WTC11 (cell line): ENCODE results near the gene TRAIP. TPM values are rescaled to one million over a fixed set of nuclear protein-coding genes. Genes with fewer than 3 reads are reported as not detected.

Experiments used
- ATAC-seq: fragments of 200-7000 bp; cut with Tn5 transposase; 2 replicates; pipeline ENCODE4 v1.10.0; 2021; ENCODE audit warnings: mild to moderate bottlenecking, moderate library complexity
- CTCF ChIA-PET: fragments of 300-600 bp; sonication (Branson Sonifier 250); formaldehyde crosslinking; loops from one replicate; lab custom pipeline; 2021; ENCODE audit warnings: antibody characterized with exemption; lab: Charles Lee
- POLR2A ChIA-PET: fragments of 350-600 bp; sonication (Branson Sonifier 250); formaldehyde crosslinking; loops from one replicate; lab custom pipeline; 2021; ENCODE audit warnings: antibody characterized with exemption; lab: Charles Lee
- DNase-seq: peaks from one replicate; pipeline ENCODE4 v3.0.0; 2021; ENCODE audit warnings: low spot score
- H3K27ac Mint-ChIP-seq: 2 replicates; pipeline ENCODE4 v1.8.0; 2021; ENCODE audit warnings: mixed read lengths
- H3K27me3 Mint-ChIP-seq: 2 replicates; pipeline ENCODE4 v1.8.0; 2021; ENCODE audit warnings: low read depth, mild to moderate bottlenecking, moderate library complexity, mixed read lengths
- H3K36me3 Mint-ChIP-seq: 2 replicates; pipeline ENCODE4 v1.8.0; 2021; ENCODE audit warnings: mixed read lengths
- H3K4me1 Mint-ChIP-seq: 2 replicates; pipeline ENCODE4 v1.8.0; 2022; ENCODE audit warnings: mixed read lengths
- H3K4me3 Mint-ChIP-seq: 2 replicates; pipeline ENCODE4 v1.8.0; 2021; ENCODE audit warnings: mild to moderate bottlenecking, moderate library complexity, mixed read lengths
- H3K9me3 Mint-ChIP-seq: 2 replicates; pipeline ENCODE4 v1.8.0; 2021; ENCODE audit warnings: mixed read lengths
- CTCF ChIP-seq: fragments of 200-600 bp; IDR thresholded peaks from 2 replicates; pipeline ENCODE4 v1.8.0; 2022; ENCODE audit warnings: antibody characterized with exemption
- E2F4 ChIP-seq: sonication (generic); formaldehyde crosslinking; IDR thresholded peaks from 2 replicates; pipeline ENCODE4 v1.8.1; 2022; ENCODE audit warnings: low read depth, mild to moderate bottlenecking, moderate library complexity, missing genetic modification reagents, borderline replicate concordance
- E2F5 ChIP-seq: sonication (generic); formaldehyde crosslinking; IDR thresholded peaks from 2 replicates; pipeline ENCODE4 v1.8.1; 2022; ENCODE audit warnings: mild to moderate bottlenecking, moderate library complexity, missing genetic modification reagents
- GABPB1 ChIP-seq: sonication (generic); formaldehyde crosslinking; IDR thresholded peaks from 2 replicates; pipeline ENCODE4 v1.8.1; 2023; ENCODE audit warnings: mild to moderate bottlenecking, missing genetic modification reagents
- GRHL2 ChIP-seq: fragments of 250-450 bp; sonication (Bioruptor Pico); IDR thresholded peaks from 2 replicates; pipeline ENCODE4 v1.8.0; 2022; ENCODE audit warnings: mild to moderate bottlenecking, moderate library complexity; ENCODE audit not compliant: insufficient replicate concordance, severe bottlenecking
- NR2C2 ChIP-seq: sonication (generic); formaldehyde crosslinking; IDR thresholded peaks from 2 replicates; pipeline ENCODE4 v1.8.0; 2022; ENCODE audit warnings: mild to moderate bottlenecking, missing genetic modification reagents
- SMAD4 ChIP-seq: sonication (generic); formaldehyde crosslinking; IDR thresholded peaks from 2 replicates; pipeline ENCODE4 v1.8.0; 2022; ENCODE audit warnings: mild to moderate bottlenecking, missing genetic modification reagents
- SOX15 ChIP-seq: fragments of 250-450 bp; sonication (Bioruptor Pico); IDR thresholded peaks from 2 replicates; pipeline ENCODE4 v1.9.0; 2021; ENCODE audit warnings: mild to moderate bottlenecking
- SP1 ChIP-seq: sonication (generic); formaldehyde crosslinking; conservative IDR thresholded peaks from 2 replicates; pipeline ENCODE4 v1.8.1; 2022; ENCODE audit warnings: missing genetic modification reagents
- ZNF121 ChIP-seq: sonication (generic); formaldehyde crosslinking; IDR thresholded peaks from 2 replicates; pipeline ENCODE4 v1.8.0; 2023; ENCODE audit warnings: missing genetic modification reagents
- ZNF138 ChIP-seq: sonication (generic); formaldehyde crosslinking; conservative IDR thresholded peaks from 2 replicates; pipeline ENCODE4 v1.8.1; 2022; ENCODE audit warnings: mild to moderate bottlenecking, moderate library complexity, missing genetic modification reagents
- ZNF671 ChIP-seq: fragments of 250-450 bp; sonication (Bioruptor Pico); IDR thresholded peaks from 2 replicates; pipeline ENCODE4 v1.8.0; 2021; ENCODE audit warnings: mild to moderate bottlenecking
- total RNA-seq: library from RNA; stranded (reverse); gene quantifications from 3 replicates; pipeline ENCODE4 v1.2.3, GENCODE V29; 2021
- TF ChIP-seq, protein P1 (sequence below): sonication (generic); formaldehyde crosslinking; IDR thresholded peaks from 2 replicates; pipeline ENCODE4 v1.8.0; 2022; ENCODE audit warnings: mild to moderate bottlenecking, missing genetic modification reagents
- TF ChIP-seq, protein P2 (sequence below): sonication (generic); formaldehyde crosslinking; IDR thresholded peaks from 2 replicates; pipeline ENCODE4 v1.8.1; 2023; ENCODE audit warnings: mild to moderate bottlenecking, missing genetic modification reagents, moderate library complexity
- TF ChIP-seq, protein P3 (sequence below): sonication (generic); formaldehyde crosslinking; conservative IDR thresholded peaks from 2 replicates; pipeline ENCODE4 v1.8.1; 2023; ENCODE audit warnings: mild to moderate bottlenecking, low read depth, missing genetic modification reagents, moderate library complexity
- TF ChIP-seq, protein P4 (sequence below): sonication (generic); formaldehyde crosslinking; IDR thresholded peaks from 2 replicates; pipeline ENCODE4 v1.8.1; 2023; ENCODE audit warnings: mild to moderate bottlenecking, missing genetic modification reagents, borderline replicate concordance
- TF ChIP-seq, protein P5 (sequence below): sonication (generic); formaldehyde crosslinking; IDR thresholded peaks from 2 replicates; pipeline ENCODE4 v1.8.0; 2022; ENCODE audit warnings: mild to moderate bottlenecking, missing genetic modification reagents

TRAIP gene
- total RNA-seq, 1 experiment from 2014 or later = 25.9 TPM

DNA sequence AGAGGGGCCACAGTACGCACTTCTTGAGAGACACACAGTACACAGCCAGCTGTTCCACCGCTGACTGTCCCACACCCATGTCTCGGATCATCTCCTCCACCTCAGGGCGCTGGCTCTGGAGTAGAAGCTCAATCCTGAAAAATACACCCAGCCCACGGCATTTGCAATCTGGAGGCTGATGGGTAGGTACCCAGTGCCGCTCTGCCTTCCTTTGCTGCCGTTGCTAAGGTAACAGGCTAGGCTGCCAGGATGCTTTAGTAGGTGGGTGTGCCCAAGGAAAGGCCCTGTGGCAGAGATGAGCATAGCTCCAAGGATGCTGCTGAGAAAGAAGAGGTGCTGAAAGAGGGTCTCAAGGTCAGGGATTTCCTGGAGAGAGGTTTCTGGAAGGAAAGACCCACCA lies 14.6 kb downstream of the TRAIP start:
- POLR2A ChIA-PET = no interaction called here
- CTCF ChIA-PET = interaction anchor here (0.6 to 7.3 kb wide), 24 partner anchors 8 to 140 kb away, joined by 3 to 207 read pairs (median 4); partner anchors contain the start of genes AMIGO3, CAMKV, INKA1 and MON1A
- ATAC-seq = no peak
- TF ChIP-seq ZNF671 (CRISPR knock-in tag) = no peak
- TF ChIP-seq ZNF138 = no peak
- TF ChIP-seq CTCF = no peak
- no peak for TF ChIP-seq E2F4 (CRISPR knock-in tag)
- TF ChIP-seq GABPB1 (CRISPR knock-in tag) = no peak
- no peak for TF ChIP-seq NR2C2 (CRISPR knock-in tag)
- no peak for TF ChIP-seq SP1 (CRISPR knock-in tag)
- no peak for TF ChIP-seq SOX15 (CRISPR knock-in tag)
- no peak for TF ChIP-seq E2F5 (CRISPR knock-in tag)
- no peak for TF ChIP-seq SMAD4 (CRISPR knock-in tag)
- TF ChIP-seq, protein P1, sequence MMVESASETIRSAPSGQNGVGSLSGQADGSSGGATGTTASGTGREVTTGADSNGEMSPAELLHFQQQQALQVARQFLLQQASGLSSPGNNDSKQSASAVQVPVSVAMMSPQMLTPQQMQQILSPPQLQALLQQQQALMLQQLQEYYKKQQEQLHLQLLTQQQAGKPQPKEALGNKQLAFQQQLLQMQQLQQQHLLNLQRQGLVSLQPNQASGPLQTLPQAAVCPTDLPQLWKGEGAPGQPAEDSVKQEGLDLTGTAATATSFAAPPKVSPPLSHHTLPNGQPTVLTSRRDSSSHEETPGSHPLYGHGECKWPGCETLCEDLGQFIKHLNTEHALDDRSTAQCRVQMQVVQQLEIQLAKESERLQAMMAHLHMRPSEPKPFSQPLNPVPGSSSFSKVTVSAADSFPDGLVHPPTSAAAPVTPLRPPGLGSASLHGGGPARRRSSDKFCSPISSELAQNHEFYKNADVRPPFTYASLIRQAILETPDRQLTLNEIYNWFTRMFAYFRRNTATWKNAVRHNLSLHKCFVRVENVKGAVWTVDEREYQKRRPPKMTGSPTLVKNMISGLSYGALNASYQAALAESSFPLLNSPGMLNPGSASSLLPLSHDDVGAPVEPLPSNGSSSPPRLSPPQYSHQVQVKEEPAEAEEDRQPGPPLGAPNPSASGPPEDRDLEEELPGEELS = no peak
- TF ChIP-seq, protein P2, sequence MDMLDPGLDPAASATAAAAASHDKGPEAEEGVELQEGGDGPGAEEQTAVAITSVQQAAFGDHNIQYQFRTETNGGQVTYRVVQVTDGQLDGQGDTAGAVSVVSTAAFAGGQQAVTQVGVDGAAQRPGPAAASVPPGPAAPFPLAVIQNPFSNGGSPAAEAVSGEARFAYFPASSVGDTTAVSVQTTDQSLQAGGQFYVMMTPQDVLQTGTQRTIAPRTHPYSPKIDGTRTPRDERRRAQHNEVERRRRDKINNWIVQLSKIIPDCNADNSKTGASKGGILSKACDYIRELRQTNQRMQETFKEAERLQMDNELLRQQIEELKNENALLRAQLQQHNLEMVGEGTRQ (CRISPR knock-in tag) = no peak
- TF ChIP-seq, protein P3, sequence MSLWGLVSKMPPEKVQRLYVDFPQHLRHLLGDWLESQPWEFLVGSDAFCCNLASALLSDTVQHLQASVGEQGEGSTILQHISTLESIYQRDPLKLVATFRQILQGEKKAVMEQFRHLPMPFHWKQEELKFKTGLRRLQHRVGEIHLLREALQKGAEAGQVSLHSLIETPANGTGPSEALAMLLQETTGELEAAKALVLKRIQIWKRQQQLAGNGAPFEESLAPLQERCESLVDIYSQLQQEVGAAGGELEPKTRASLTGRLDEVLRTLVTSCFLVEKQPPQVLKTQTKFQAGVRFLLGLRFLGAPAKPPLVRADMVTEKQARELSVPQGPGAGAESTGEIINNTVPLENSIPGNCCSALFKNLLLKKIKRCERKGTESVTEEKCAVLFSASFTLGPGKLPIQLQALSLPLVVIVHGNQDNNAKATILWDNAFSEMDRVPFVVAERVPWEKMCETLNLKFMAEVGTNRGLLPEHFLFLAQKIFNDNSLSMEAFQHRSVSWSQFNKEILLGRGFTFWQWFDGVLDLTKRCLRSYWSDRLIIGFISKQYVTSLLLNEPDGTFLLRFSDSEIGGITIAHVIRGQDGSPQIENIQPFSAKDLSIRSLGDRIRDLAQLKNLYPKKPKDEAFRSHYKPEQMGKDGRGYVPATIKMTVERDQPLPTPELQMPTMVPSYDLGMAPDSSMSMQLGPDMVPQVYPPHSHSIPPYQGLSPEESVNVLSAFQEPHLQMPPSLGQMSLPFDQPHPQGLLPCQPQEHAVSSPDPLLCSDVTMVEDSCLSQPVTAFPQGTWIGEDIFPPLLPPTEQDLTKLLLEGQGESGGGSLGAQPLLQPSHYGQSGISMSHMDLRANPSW (CRISPR knock-in tag) = no peak
- TF ChIP-seq ZNF121 (CRISPR knock-in tag) = no peak
- TF ChIP-seq, protein P4, sequence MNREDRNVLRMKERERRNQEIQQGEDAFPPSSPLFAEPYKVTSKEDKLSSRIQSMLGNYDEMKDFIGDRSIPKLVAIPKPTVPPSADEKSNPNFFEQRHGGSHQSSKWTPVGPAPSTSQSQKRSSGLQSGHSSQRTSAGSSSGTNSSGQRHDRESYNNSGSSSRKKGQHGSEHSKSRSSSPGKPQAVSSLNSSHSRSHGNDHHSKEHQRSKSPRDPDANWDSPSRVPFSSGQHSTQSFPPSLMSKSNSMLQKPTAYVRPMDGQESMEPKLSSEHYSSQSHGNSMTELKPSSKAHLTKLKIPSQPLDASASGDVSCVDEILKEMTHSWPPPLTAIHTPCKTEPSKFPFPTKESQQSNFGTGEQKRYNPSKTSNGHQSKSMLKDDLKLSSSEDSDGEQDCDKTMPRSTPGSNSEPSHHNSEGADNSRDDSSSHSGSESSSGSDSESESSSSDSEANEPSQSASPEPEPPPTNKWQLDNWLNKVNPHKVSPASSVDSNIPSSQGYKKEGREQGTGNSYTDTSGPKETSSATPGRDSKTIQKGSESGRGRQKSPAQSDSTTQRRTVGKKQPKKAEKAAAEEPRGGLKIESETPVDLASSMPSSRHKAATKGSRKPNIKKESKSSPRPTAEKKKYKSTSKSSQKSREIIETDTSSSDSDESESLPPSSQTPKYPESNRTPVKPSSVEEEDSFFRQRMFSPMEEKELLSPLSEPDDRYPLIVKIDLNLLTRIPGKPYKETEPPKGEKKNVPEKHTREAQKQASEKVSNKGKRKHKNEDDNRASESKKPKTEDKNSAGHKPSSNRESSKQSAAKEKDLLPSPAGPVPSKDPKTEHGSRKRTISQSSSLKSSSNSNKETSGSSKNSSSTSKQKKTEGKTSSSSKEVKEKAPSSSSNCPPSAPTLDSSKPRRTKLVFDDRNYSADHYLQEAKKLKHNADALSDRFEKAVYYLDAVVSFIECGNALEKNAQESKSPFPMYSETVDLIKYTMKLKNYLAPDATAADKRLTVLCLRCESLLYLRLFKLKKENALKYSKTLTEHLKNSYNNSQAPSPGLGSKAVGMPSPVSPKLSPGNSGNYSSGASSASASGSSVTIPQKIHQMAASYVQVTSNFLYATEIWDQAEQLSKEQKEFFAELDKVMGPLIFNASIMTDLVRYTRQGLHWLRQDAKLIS = no peak
- TF ChIP-seq, protein P5, sequence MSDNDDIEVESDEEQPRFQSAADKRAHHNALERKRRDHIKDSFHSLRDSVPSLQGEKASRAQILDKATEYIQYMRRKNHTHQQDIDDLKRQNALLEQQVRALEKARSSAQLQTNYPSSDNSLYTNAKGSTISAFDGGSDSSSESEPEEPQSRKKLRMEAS (CRISPR knock-in tag) = no peak
- TF ChIP-seq GRHL2 (CRISPR knock-in tag) = no peak
- Mint-ChIP-seq H3K36me3 (peaks cover 45% of the 10 kb centered on the region), H3K4me1 (peaks cover 17% of the 10 kb centered on the region), H3K9me3 (no peaks in the 10 kb centered on the region), H3K27me3 (no peaks in the 10 kb centered on the region), H3K27ac (no peak overlapping the region), H3K4me3 (no peak overlapping the region)
- DNase-seq = no peak
